Thymus (tissue), 2 donors: Measurements from ENCODE around the gene APOA5. TPM values are rescaled to one million over a fixed set of nuclear protein-coding genes. Genes with fewer than 3 reads are reported as not detected.

ENCODE experiments used
- polyA plus RNA-seq: library from polyadenylated mRNA; stranded (reverse); fragments of 200-250 nt; gene quantifications from one replicate; pipeline ENCODE4 v1.2.3, GENCODE V29; 2013
- total RNA-seq: library from RNA; stranded (reverse); fragments of 120-200 nt; gene quantifications from one replicate; pipeline ENCODE4 v1.2.4, GENCODE V29; 2013
- donor health status: healthy.

Gene APOA5
- total and polyA plus RNA-seq, 2 donors, result 0.05 to 0.07 TPM

Other genes starting within 250 kb of the APOA5 start
- gene BUD13, start 18.9 kb downstream of the APOA5 start, total RNA-seq, result 36.9 TPM
- gene BUD13, start 18.9 kb downstream of the APOA5 start, polyA plus RNA-seq, result 18.1 TPM
- 37.2 TPM for gene ZPR1, start 3.9 kb downstream of the APOA5 start, total RNA-seq
- 21.3 TPM for gene ZPR1, start 3.9 kb downstream of the APOA5 start, polyA plus RNA-seq
- 1.7 TPM for gene APOA4, start 31.4 kb upstream of the APOA5 start, total RNA-seq
- gene APOA4, start 31.4 kb upstream of the APOA5 start, polyA plus RNA-seq, result 3.2 TPM
- gene APOC3, start 38.0 kb upstream of the APOA5 start, total RNA-seq, result 1.1 TPM
- gene APOC3, start 38.0 kb upstream of the APOA5 start, polyA plus RNA-seq, result 9.8 TPM
- gene APOA1, start 45.7 kb upstream of the APOA5 start, total RNA-seq, result 2.3 TPM
- gene APOA1, start 45.7 kb upstream of the APOA5 start, polyA plus RNA-seq, result 12.3 TPM